MM.1S (cell line): Measurements from ENCODE around the gene HIVEP2.

ENCODE experiments used
- EZH2phosphoT487 ChIP-seq: fragments of 300-600 bp; sonication (generic); IDR thresholded peaks from 2 replicates; pipeline ENCODE4 v1.6.1; 2018; ENCODE audit warnings: antibody characterized with exemption, low read length
- TF ChIP-seq, protein P1 (sequence below): fragments of 300-600 bp; sonication (generic); IDR thresholded peaks from 2 replicates; pipeline ENCODE4 v1.5.1; 2016; ENCODE audit warnings: antibody characterized with exemption, low read length, mixed read lengths

DNA sequence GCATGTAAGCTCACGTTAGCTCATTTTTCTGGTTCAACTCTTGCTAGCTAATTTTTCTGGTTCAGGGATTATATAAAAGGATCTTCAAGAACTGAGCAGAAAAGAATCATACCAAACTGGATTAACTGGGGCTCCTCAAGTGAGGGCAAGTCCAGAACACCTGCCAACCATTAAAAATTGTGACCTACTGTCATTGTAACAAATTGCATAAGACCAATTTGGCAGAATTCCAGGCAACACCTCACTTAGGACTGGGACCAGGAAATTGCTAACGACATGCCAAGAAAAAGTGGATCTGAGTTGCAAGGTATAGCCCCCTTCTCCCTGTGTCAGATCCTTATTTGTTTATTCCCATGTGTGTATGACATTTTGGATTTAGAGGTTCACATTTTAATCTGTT lies 216.6 kb downstream of the HIVEP2 start:
- no peak for TF ChIP-seq EZH2phosphoT487
- TF ChIP-seq, protein P1, sequence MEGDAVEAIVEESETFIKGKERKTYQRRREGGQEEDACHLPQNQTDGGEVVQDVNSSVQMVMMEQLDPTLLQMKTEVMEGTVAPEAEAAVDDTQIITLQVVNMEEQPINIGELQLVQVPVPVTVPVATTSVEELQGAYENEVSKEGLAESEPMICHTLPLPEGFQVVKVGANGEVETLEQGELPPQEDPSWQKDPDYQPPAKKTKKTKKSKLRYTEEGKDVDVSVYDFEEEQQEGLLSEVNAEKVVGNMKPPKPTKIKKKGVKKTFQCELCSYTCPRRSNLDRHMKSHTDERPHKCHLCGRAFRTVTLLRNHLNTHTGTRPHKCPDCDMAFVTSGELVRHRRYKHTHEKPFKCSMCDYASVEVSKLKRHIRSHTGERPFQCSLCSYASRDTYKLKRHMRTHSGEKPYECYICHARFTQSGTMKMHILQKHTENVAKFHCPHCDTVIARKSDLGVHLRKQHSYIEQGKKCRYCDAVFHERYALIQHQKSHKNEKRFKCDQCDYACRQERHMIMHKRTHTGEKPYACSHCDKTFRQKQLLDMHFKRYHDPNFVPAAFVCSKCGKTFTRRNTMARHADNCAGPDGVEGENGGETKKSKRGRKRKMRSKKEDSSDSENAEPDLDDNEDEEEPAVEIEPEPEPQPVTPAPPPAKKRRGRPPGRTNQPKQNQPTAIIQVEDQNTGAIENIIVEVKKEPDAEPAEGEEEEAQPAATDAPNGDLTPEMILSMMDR, result no peak
